GM19238 (cell line): Measurements from ENCODE around the gene VAV3.

ENCODE experiments used
- DNase-seq: peaks from one replicate; pipeline ENCODE4 v3.0.0; 2011; ENCODE audit warnings: low spot score; ENCODE audit not compliant: insufficient read length

The VAV3 gene

GRCh38 chr1:107687849-107688753 lies 276.9 kb downstream of the VAV3 start:
- DNase-seq = no peak

GRCh38 chr1:107683683-107684082 lies 281.3 kb downstream of the VAV3 start:
- no peak for DNase-seq

DNA sequence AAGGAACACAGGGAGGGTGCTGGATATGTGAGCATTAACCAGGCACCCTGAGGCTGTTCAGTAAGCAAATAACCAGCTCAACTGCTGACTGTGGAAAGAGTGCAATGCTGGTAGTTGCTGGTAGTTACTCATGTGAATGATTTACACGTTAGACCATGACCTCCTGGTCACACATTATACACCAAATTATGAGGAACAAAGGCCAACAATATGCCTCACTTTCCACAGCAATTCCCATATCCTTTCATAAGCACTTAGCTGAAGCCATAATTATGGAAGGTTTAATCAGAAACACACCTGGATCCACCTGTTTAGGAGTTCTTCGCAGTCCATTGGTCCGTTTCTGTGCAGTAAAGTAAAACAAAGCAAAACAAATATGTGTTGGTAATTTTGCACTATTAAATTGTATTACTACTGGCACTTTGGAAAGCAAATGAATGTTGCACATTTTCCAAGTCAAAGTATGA lies 281.8 kb downstream of the VAV3 start:
- no peak for DNase-seq

- no peak for DNase-seq
These were observed 282.5 kb downstream of the VAV3 start for GRCh38 chr1:107682467-107682866.

GRCh38 chr1:107681001-107681479 lies 283.9 kb downstream of the VAV3 start:
- DNase-seq = no peak

DNA sequence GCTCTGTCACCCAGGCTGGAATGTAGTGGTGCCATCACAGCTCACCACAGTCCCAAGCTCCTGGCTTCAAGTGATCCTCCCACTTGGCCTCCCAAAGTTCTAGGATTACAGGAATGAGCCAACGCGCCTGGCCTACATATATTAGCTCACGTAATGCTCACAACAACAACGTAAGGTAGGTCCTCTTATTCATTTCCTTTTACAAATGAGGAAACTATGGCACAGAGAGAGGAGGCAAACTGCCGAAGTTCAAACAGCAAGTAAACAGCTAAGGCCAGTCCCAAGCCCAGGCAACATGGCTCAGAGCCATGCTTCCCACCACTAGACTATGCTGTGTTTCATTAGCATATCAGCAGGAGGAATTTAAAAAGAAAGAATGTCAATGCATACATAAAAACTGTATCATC lies 284.4 kb downstream of the VAV3 start:
- no peak for DNase-seq

DNA sequence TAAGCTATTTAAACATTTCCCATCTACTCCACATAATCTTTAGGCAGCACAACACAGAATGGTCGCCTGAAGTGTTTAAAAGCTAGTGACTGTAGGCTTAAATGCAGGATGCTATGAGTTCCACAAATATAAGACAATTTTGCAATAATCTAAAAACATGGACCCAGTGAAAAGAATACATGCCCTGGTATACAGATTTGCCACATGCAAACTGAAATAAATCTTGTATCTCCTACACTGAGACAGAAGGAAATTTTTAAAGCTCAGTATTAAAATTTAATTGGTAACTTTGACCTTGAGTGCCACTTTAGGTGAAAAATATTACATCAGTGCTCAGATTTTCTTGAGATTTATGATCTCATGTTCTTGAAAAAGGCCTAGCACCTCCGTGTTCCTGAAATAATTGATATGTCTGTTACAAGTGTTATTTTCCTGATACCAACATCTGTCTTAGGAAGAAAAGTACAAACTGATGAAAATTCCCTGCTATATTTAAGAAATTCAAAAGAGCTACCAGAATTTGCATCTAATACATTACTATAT lies 285.5 kb downstream of the VAV3 start:
- DNase-seq = no peak

GRCh38 chr1:107678993-107679392 lies 286.0 kb downstream of the VAV3 start:
- DNase-seq = no peak

GRCh38 chr1:107677697-107678096 lies 287.3 kb downstream of the VAV3 start:
- no peak for DNase-seq

- DNase-seq = no peak
These were observed 290.5 kb downstream of the VAV3 start for GRCh38 chr1:107674486-107674885.

- no peak for DNase-seq
These were observed 292.0 kb downstream of the VAV3 start for GRCh38 chr1:107673006-107673405.

GRCh38 chr1:107670397-107671040 lies 294.5 kb downstream of the VAV3 start:
- no peak for DNase-seq

GRCh38 chr1:107669996-107670395 lies 295.0 kb downstream of the VAV3 start:
- DNase-seq = no peak

GRCh38 chr1:107668762-107669161 lies 296.2 kb downstream of the VAV3 start:
- DNase-seq = no peak

- no peak for DNase-seq
These were observed 298.5 kb downstream of the VAV3 start for GRCh38 chr1:107666493-107666892.

- no peak for DNase-seq
These were observed 299.7 kb downstream of the VAV3 start for GRCh38 chr1:107664982-107665925.

DNA sequence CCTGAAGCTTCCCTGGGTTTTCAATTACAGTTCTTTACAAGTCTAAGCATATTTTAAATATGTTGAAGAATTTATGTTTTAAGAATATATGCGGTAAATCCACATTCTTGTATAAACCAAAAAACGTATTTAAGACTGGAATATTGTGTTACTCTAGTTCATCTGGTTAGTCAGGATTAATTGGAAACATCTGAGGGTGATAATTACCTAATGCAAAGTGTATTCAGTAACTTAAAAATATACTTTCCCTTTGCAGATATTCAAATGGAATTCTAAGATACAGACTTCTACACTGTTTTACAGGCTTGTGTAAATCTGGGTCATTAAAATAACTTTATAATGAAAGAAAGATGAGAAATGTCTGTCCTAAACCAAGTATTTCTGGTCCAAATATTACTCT lies 302.0 kb downstream of the VAV3 start:
- DNase-seq = no peak

DNA sequence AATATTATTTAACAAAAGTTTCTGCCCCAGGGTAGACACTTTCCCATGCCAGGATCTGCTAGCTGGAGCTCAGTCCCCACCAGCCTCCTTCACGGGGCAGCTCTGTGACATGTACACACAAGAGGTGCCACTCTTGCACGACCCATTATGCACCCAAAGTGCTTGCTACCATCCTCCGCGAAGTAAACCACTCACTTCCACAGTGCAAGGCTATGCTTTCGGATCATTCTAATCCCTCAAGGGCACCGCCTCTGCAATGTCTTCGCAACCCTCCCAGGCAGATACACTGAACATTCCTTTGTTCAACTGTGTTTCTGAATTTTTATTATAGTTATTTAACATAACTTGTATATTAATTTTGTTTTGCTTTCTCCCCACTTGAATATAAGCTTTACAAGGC lies 303.8 kb downstream of the VAV3 start:
- no peak for DNase-seq

GRCh38 chr1:107659961-107660360 lies 305.0 kb downstream of the VAV3 start:
- DNase-seq = no peak

- no peak for DNase-seq
These were observed 307.6 kb downstream of the VAV3 start for GRCh38 chr1:107657356-107657755.

GRCh38 chr1:107653765-107654164 lies 311.2 kb downstream of the VAV3 start:
- no peak for DNase-seq
